GM23248 (cell line): ENCODE measurements around the gene EZH2. TPM values are rescaled to one million over a fixed set of nuclear protein-coding genes. Genes with fewer than 3 reads are reported as not detected.
A peak's percentile ranks its signal among the peaks of the same experiment; 100 is the strongest.

ENCODE experiments used
- DNase-seq: peaks from one replicate; pipeline ENCODE4 v3.0.0-alpha.2; 2015
- H2AFZ ChIP-seq: fragments of 200-600 bp; sonication (generic); 2 replicates; pipeline ENCODE4 v1.6.1; 2016; ENCODE audit warnings: antibody characterized with exemption
- H3F3A ChIP-seq: fragments of 200-600 bp; sonication (generic); 2 replicates; pipeline ENCODE4 v1.6.1; 2016; ENCODE audit warnings: mild to moderate bottlenecking, antibody characterized with exemption, mixed run types; ENCODE audit not compliant: insufficient read depth
- H3K27ac ChIP-seq: fragments of 200-600 bp; sonication (generic); 2 replicates; pipeline ENCODE4 v1.5.1; 2016; ENCODE audit warnings: mild to moderate bottlenecking
- H3K27me3 ChIP-seq: fragments of 200-600 bp; sonication (generic); replicated peaks from 2 replicates; pipeline ENCODE4 v1.6.1; 2016; ENCODE audit warnings: mild to moderate bottlenecking; ENCODE audit not compliant: insufficient read depth
- H3K36me3 ChIP-seq: fragments of 200-600 bp; sonication (generic); 2 replicates; pipeline ENCODE4 v1.6.1; 2016; ENCODE audit warnings: low read depth, mild to moderate bottlenecking
- H3K4me1 ChIP-seq: fragments of 200-600 bp; sonication (generic); 2 replicates; pipeline ENCODE4 v1.6.1; 2016; ENCODE audit warnings: mild to moderate bottlenecking; ENCODE audit not compliant: insufficient read depth
- H3K4me2 ChIP-seq: fragments of 200-600 bp; sonication (generic); one replicate; pipeline ENCODE4 v1.6.1; 2016; ENCODE audit warnings: mild to moderate bottlenecking; ENCODE audit not compliant: unreplicated experiment
- H3K4me3 ChIP-seq: fragments of 200-600 bp; sonication (generic); 2 replicates; pipeline ENCODE4 v1.5.1; 2016; ENCODE audit warnings: mild to moderate bottlenecking
- H3K79me2 ChIP-seq: fragments of 200-600 bp; sonication (generic); 2 replicates; pipeline ENCODE4 v1.6.1; 2016; ENCODE audit warnings: mild to moderate bottlenecking; ENCODE audit not compliant: insufficient read depth
- H3K9ac ChIP-seq: fragments of 200-600 bp; sonication (generic); 2 replicates; pipeline ENCODE4 v1.6.1; 2016; ENCODE audit warnings: mild to moderate bottlenecking
- H3K9me2 ChIP-seq: fragments of 200-600 bp; sonication (generic); 2 replicates; pipeline ENCODE4 v1.6.1; 2016; ENCODE audit warnings: mixed run types, mild to moderate bottlenecking, moderate library complexity; ENCODE audit not compliant: insufficient read depth
- H3K9me3 ChIP-seq: fragments of 200-600 bp; sonication (generic); one replicate; pipeline ENCODE4 v1.6.1; 2017; ENCODE audit warnings: low read depth
- H4K20me1 ChIP-seq: fragments of 200-600 bp; sonication (generic); 2 replicates; pipeline ENCODE4 v1.6.0; 2016; ENCODE audit not compliant: insufficient read depth
- EZH2 ChIP-seq: fragments of 200-600 bp; sonication (generic); IDR thresholded peaks from 2 replicates; pipeline ENCODE4 v1.6.1; 2018; ENCODE audit warnings: antibody characterized with exemption, mild to moderate bottlenecking; ENCODE audit not compliant: insufficient read depth, poor library complexity, severe bottlenecking
- EZH2phosphoT487 ChIP-seq: fragments of 200-600 bp; sonication (generic); IDR thresholded peaks from 2 replicates; pipeline ENCODE4 v1.6.1; 2018; ENCODE audit warnings: antibody characterized with exemption, moderate library complexity, mild to moderate bottlenecking, low read depth; ENCODE audit not compliant: insufficient read depth
- WGBS, 2 experiments: methylation state at CpG; one replicate each; pipeline ENCODE4 v1.1.6; 2015 to 2017; ENCODE audit warnings: low lambda C conversion rate in 2 of 2, low coverage in 1 of 2; ENCODE audit errors: missing lambda C conversion rate in 2 of 2; 5-methylcytosine and 5-hydroxymethylcytosine counted together
- in situ Hi-C: fragments of 300-500 bp; cut with MboI; formaldehyde crosslinking; loops from 2 replicates; pipeline ENCODE4 v1.15.0; 2020
- polyA plus RNA-seq: library from polyadenylated mRNA; unstranded; fragments of >200 nt; fragmentation: Nextera tagmentation; extraction: Ambion mirVana; gene quantifications from 2 replicates; pipeline ENCODE4 v1.2.1, GENCODE V29; 2016
- total RNA-seq: library from RNA; depleted of rRNA; stranded (reverse); fragments of >200 nt; shearing (Covaris generic); gene quantifications from 2 replicates; pipeline ENCODE4 v1.2.3, GENCODE V29; 2014

EZH2 gene
- total and polyA plus RNA-seq, 2 experiments from 2014 or later = 7.6 to 9.6 TPM

GRCh38 chr7:148911626-148912025 is 27.5 kb upstream of the EZH2 start:
- Histone ChIP-seq H4K20me1 (no peaks in the 10 kb centered on the region), H2AFZ (no peak overlapping the region), H3K4me1 (0 out of 2 replicates have a peak, but pooled peaks cover 6% of the 10 kb centered on the region), H3K9me3 (no peaks in the 10 kb centered on the region), H3F3A (0 out of 2 replicates have a peak, but pooled peaks cover 4% of the 10 kb centered on the region), H3K9me2 (no peaks in the 10 kb centered on the region), H3K4me3 (no peak overlapping the region), H3K36me3 (no peaks in the 10 kb centered on the region), H3K27ac (no peak overlapping the region), H3K27me3 (peaks cover 7% of the 10 kb centered on the region), H3K4me2 (no peak overlapping the region), H3K79me2 (no peaks in the 10 kb centered on the region), H3K9ac (no peak overlapping the region)
- DNase-seq = no peak
- TF ChIP-seq EZH2 (no peak), EZH2phosphoT487 (no peak)
- 85 to 88% methylated on average over 1 of the region's 1 CpG for WGBS, 2 experiments
- in situ Hi-C loops = no loop called here

DNA sequence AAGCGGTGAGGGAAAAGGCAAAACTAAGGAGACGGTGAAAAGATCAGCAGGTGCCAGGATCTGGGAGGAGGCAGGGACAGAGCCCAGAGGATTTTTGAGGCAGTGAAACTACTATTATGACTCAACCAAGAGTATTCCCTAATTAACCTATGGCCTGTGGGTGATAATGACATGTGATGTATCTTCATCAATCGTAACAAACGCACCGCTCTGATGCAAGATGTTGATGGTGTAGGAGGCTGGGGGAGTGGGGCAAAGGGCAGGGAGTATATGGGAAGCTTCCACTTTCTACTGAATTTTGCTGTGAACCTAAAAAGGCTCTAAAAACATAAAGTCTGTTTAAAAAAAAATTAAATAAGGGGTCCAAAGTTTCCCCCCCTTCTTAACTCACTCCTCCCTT is 25.5 kb upstream of the EZH2 start:
- H3K79me2 ChIP-seq = no peaks in the 10 kb centered on the region
- DNase-seq = no peak
- no peak overlapping the region for H3K9ac ChIP-seq
- H3K36me3 ChIP-seq = no peaks in the 10 kb centered on the region
- no peaks in the 10 kb centered on the region for H4K20me1 ChIP-seq
- H3K9me3 ChIP-seq = no peaks in the 10 kb centered on the region
- 0 out of 2 replicates have a peak, but pooled peaks cover 4% of the 10 kb centered on the region for H3K4me1 ChIP-seq
- H2AFZ ChIP-seq = no peak overlapping the region
- in situ Hi-C loops = no loop called here
- H3F3A ChIP-seq = 0 out of 2 replicates have a peak, but pooled peaks cover 4% of the 10 kb centered on the region
- TF ChIP-seq EZH2 (no peak), EZH2phosphoT487 (no peak)
- H3K9me2 ChIP-seq = no peaks in the 10 kb centered on the region
- H3K4me3 ChIP-seq = no peak overlapping the region
- 86 to 89% methylated on average over 5 of the region's 5 CpGs for WGBS, 2 experiments
- peaks cover 13% of the 10 kb centered on the region for H3K27me3 ChIP-seq
- no peak overlapping the region for H3K27ac ChIP-seq
- no peak overlapping the region for H3K4me2 ChIP-seq

- WGBS, 2 experiments = 23 to 24% methylated on average over 9 of the region's 9 CpGs
Measured at GRCh38 chr7:148906707-148907498, 22.8 kb upstream of the EZH2 start.

DNA sequence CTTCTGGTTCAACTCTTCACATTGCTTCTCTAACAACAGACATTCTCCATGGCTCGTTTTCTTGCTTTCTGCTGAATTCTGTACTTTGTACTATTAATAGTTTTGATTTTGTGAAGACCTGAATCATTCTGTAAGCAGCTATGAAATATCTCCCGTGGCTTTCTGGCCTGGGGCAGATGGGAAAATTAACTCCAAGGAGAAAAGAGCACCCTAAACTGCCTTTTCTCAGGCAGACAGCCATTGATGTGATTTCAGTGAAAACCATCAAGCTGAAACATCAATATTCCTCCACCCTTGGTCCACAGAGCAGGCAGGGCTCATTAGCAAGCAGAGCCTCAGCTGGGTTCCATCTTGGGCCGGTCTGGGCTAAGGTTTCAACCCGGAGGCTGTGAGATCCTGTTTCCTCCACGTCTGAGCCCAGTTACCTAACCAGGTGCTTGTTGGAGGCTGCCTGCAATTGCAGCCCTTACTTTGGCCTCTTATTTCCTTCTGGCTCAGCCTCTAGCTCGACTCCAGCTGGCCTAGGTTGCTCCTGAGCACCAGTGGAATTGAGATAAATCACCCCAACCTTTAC is 21.1 kb upstream of the EZH2 start:
- Histone ChIP-seq H3K9me3 (no peaks in the 10 kb centered on the region), H3K27me3 (peaks cover 13% of the 10 kb centered on the region), H4K20me1 (no peaks in the 10 kb centered on the region), H3K27ac (no peak overlapping the region), H3K9me2 (no peaks in the 10 kb centered on the region), H3K79me2 (no peaks in the 10 kb centered on the region), H3K4me1 (no peaks in the 10 kb centered on the region), H3F3A (no peaks in the 10 kb centered on the region), H2AFZ (peak overlapping the region; percentile 66), H3K4me3 (no peak overlapping the region), H3K9ac (no peak overlapping the region), H3K36me3 (no peaks in the 10 kb centered on the region), H3K4me2 (no peak overlapping the region)
- peak; percentile 10 for DNase-seq
- TF ChIP-seq EZH2phosphoT487 (no peak), EZH2 (no peak)
- 25 to 27% methylated on average over 6 of the region's 6 CpGs for WGBS, 2 experiments
- in situ Hi-C loops = no loop called here

More at GRCh38 chr7:148906707-148907498, 22.8 kb upstream of the EZH2 start:
- H4K20me1 ChIP-seq = no peaks in the 10 kb centered on the region
- H3F3A ChIP-seq = no peaks in the 10 kb centered on the region
- no peak overlapping the region for H2AFZ ChIP-seq
- TF ChIP-seq EZH2phosphoT487 (no peak), EZH2 (no peak)
- no peaks in the 10 kb centered on the region for H3K4me1 ChIP-seq
- in situ Hi-C loops = no loop called here
- no peaks in the 10 kb centered on the region for H3K9me3 ChIP-seq
- no peak overlapping the region for H3K27ac ChIP-seq
- peaks cover 13% of the 10 kb centered on the region for H3K27me3 ChIP-seq
- H3K9ac ChIP-seq = no peak overlapping the region
- no peaks in the 10 kb centered on the region for H3K9me2 ChIP-seq
- no peak overlapping the region for H3K4me3 ChIP-seq
- DNase-seq = no peak
- no peaks in the 10 kb centered on the region for H3K79me2 ChIP-seq
- H3K4me2 ChIP-seq = no peak overlapping the region
- no peaks in the 10 kb centered on the region for H3K36me3 ChIP-seq
